ENCODE data around the gene C5orf24.

DNA sequence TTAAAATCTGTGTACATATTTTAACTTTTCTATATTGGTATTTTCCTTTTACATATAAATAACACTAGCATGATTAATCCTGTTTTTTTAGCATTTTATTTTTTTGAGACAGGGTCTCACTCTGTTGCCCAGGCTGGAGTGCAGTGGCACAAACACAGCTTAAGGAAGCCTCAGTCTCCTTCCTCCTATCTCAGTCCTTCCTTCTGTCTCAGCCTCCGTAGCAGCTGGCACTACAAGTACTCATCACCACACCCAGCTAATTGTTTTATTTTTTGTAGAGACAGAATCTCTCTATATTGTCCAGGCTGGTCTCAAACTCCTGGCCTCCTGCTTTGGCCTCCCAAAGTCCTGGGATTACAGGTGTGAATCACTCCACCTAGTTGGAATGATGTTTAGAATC, 1.5 kb upstream of the C5orf24 start:
- TF ChIP-seq, protein P1, sequence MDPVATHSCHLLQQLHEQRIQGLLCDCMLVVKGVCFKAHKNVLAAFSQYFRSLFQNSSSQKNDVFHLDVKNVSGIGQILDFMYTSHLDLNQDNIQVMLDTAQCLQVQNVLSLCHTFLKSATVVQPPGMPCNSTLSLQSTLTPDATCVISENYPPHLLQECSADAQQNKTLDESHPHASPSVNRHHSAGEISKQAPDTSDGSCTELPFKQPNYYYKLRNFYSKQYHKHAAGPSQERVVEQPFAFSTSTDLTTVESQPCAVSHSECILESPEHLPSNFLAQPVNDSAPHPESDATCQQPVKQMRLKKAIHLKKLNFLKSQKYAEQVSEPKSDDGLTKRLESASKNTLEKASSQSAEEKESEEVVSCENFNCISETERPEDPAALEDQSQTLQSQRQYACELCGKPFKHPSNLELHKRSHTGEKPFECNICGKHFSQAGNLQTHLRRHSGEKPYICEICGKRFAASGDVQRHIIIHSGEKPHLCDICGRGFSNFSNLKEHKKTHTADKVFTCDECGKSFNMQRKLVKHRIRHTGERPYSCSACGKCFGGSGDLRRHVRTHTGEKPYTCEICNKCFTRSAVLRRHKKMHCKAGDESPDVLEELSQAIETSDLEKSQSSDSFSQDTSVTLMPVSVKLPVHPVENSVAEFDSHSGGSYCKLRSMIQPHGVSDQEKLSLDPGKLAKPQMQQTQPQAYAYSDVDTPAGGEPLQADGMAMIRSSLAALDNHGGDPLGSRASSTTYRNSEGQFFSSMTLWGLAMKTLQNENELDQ (tag by site-specific recombination; IDR thresholded peaks at IDR 0.05; ENCODE audit: low read depth) = no peak
- TF ChIP-seq, protein P2, sequence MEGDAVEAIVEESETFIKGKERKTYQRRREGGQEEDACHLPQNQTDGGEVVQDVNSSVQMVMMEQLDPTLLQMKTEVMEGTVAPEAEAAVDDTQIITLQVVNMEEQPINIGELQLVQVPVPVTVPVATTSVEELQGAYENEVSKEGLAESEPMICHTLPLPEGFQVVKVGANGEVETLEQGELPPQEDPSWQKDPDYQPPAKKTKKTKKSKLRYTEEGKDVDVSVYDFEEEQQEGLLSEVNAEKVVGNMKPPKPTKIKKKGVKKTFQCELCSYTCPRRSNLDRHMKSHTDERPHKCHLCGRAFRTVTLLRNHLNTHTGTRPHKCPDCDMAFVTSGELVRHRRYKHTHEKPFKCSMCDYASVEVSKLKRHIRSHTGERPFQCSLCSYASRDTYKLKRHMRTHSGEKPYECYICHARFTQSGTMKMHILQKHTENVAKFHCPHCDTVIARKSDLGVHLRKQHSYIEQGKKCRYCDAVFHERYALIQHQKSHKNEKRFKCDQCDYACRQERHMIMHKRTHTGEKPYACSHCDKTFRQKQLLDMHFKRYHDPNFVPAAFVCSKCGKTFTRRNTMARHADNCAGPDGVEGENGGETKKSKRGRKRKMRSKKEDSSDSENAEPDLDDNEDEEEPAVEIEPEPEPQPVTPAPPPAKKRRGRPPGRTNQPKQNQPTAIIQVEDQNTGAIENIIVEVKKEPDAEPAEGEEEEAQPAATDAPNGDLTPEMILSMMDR (tag by site-specific recombination; IDR thresholded peaks at IDR 0.05) = no peak
- TF ChIP-seq ZNF433 (tag by site-specific recombination; IDR thresholded peaks at IDR 0.05; ENCODE audit: low read depth) = no peak
- no peak for TF ChIP-seq ZNF76 (tag by site-specific recombination; IDR thresholded peaks at IDR 0.05; ENCODE audit: borderline replicate concordance, low read depth)
- TF ChIP-seq ZNF510 (tag by site-specific recombination; IDR thresholded peaks at IDR 0.05; ENCODE audit: insufficient replicate concordance) = no peak
